CD4-positive, alpha-beta T cell treated with Interleukin-15 for 1 hour (primary cell): Measurements from ENCODE around the gene CTXND1.
"Not testable (repeated sequence)": the region's sequence is repeated elsewhere in the genome, so short reads cannot be mapped to it uniquely, and the experiment has no call there.

Source experiments
- DNase-seq: peaks from one replicate; pipeline ENCODE4 v3.0.0-alpha.2; 2020

CTXND1 gene

GRCh38 chr15:80252121-80252518, at the start of gene CTXND1:
Gene CTXND1 (minus strand): TSS chr15:80252213. CDS start chr15:80201949, 50,264 bp downstream.
- no peak for DNase-seq

GRCh38 chr15:80301472-80301871, 49.5 kb upstream of the CTXND1 start:
- no peak for DNase-seq

GRCh38 chr15:80295777-80296176, 43.8 kb upstream of the CTXND1 start:
- DNase-seq = not testable (repeated sequence)

- DNase-seq = no peak
Observed at GRCh38 chr15:80292079-80292478, 40.1 kb upstream of the CTXND1 start.

- not testable (repeated sequence) for DNase-seq
Observed at GRCh38 chr15:80290891-80291290, 38.9 kb upstream of the CTXND1 start.

- no peak for DNase-seq
Observed at GRCh38 chr15:80289528-80290495, 37.8 kb upstream of the CTXND1 start.

- no peak for DNase-seq
Observed at GRCh38 chr15:80288131-80288530, 36.1 kb upstream of the CTXND1 start.

- no peak for DNase-seq
Observed at GRCh38 chr15:80286055-80286454, 34.0 kb upstream of the CTXND1 start.

GRCh38 chr15:80285379-80285778, 33.4 kb upstream of the CTXND1 start:
- DNase-seq = no peak

GRCh38 chr15:80283531-80283930, 31.5 kb upstream of the CTXND1 start:
- DNase-seq = no peak

- no peak for DNase-seq
Observed at GRCh38 chr15:80277147-80277546, 25.1 kb upstream of the CTXND1 start.

GRCh38 chr15:80275961-80276360, 23.9 kb upstream of the CTXND1 start:
- DNase-seq = no peak

- DNase-seq = no peak
Observed at GRCh38 chr15:80274996-80275395, 23.0 kb upstream of the CTXND1 start.

- DNase-seq = no peak
Observed at GRCh38 chr15:80274554-80274953, 22.5 kb upstream of the CTXND1 start.

- DNase-seq = no peak
Observed at GRCh38 chr15:80272987-80273386, 21.0 kb upstream of the CTXND1 start.

GRCh38 chr15:80270472-80270871, 18.5 kb upstream of the CTXND1 start:
- DNase-seq = no peak

GRCh38 chr15:80268101-80268500, 16.1 kb upstream of the CTXND1 start:
- no peak for DNase-seq

GRCh38 chr15:80267658-80268057, 15.6 kb upstream of the CTXND1 start:
- DNase-seq = no peak

GRCh38 chr15:80266745-80267144, 14.7 kb upstream of the CTXND1 start:
- no peak for DNase-seq

- DNase-seq = no peak
Observed at GRCh38 chr15:80266113-80266512, 14.1 kb upstream of the CTXND1 start.

- no peak for DNase-seq
Observed at GRCh38 chr15:80265021-80265420, 13.0 kb upstream of the CTXND1 start.

GRCh38 chr15:80264031-80264430, 12.0 kb upstream of the CTXND1 start:
- DNase-seq = no peak

- DNase-seq = no peak
Observed at GRCh38 chr15:80260551-80260950, 8.5 kb upstream of the CTXND1 start.

GRCh38 chr15:80259942-80260510, 8.0 kb upstream of the CTXND1 start:
- DNase-seq = no peak
